Measurements from ENCODE around the gene NPHP4.

The NPHP4 gene

GRCh38 chr1:6010554-6010953 is 18.3 kb upstream of the NPHP4 start:
- H3K4me3 ChIP-seq (ENCODE audit: low read depth, low read length): no peak overlapping the region
- no peaks in the 10 kb centered on the region for H3K27me3 ChIP-seq (ENCODE audit: control insufficient read depth, insufficient read depth, low read length)
- H2AFZ ChIP-seq: no peak overlapping the region
- no peak overlapping the region for H3K9ac ChIP-seq
- no peaks in the 10 kb centered on the region for H3K79me2 ChIP-seq
- no peak overlapping the region for H3K27ac ChIP-seq
- H3K4me1 ChIP-seq: no peaks in the 10 kb centered on the region
- H3K9me3 ChIP-seq (ENCODE audit: control insufficient read depth, low read length): no peaks in the 10 kb centered on the region
- no peaks in the 10 kb centered on the region for H3K36me3 ChIP-seq (ENCODE audit: control insufficient read depth, insufficient read depth, low read length)
- no peak overlapping the region for H3K4me2 ChIP-seq (ENCODE audit: low read length)
- no peak for TF ChIP-seq CTCF (IDR thresholded peaks at IDR 0.05)

GRCh38 chr1:6009120-6010040 is 17.2 kb upstream of the NPHP4 start:
- Histone ChIP-seq H3K9ac (no peak overlapping the region), H3K79me2 (no peaks in the 10 kb centered on the region), H2AFZ (no peak overlapping the region), H3K36me3 (ENCODE audit: control insufficient read depth, insufficient read depth, low read length) (no peaks in the 10 kb centered on the region), H3K4me2 (ENCODE audit: low read length) (no peak overlapping the region), H3K27ac (no peak overlapping the region), H3K9me3 (ENCODE audit: control insufficient read depth, low read length) (no peaks in the 10 kb centered on the region), H3K4me1 (no peaks in the 10 kb centered on the region), H3K27me3 (ENCODE audit: control insufficient read depth, insufficient read depth, low read length) (no peaks in the 10 kb centered on the region), H3K4me3 (ENCODE audit: low read depth, low read length) (no peak overlapping the region)
- no peak for TF ChIP-seq CTCF (IDR thresholded peaks at IDR 0.05)

- Histone ChIP-seq H2AFZ (no peak overlapping the region), H3K4me3 (ENCODE audit: low read depth, low read length) (no peak overlapping the region), H3K36me3 (ENCODE audit: control insufficient read depth, insufficient read depth, low read length) (no peaks in the 10 kb centered on the region), H3K27ac (no peak overlapping the region), H3K9ac (no peak overlapping the region), H3K9me3 (ENCODE audit: control insufficient read depth, low read length) (no peaks in the 10 kb centered on the region), H3K4me1 (no peaks in the 10 kb centered on the region), H3K4me2 (ENCODE audit: low read length) (no peak overlapping the region), H3K27me3 (ENCODE audit: control insufficient read depth, insufficient read depth, low read length) (no peaks in the 10 kb centered on the region), H3K79me2 (no peaks in the 10 kb centered on the region)
- TF ChIP-seq CTCF (IDR thresholded peaks at IDR 0.05): no peak
Measured at GRCh38 chr1:6008696-6009095, 16.5 kb upstream of the NPHP4 start.

GRCh38 chr1:6008084-6008415 is 15.8 kb upstream of the NPHP4 start:
- no peaks in the 10 kb centered on the region for H3K27me3 ChIP-seq (ENCODE audit: control insufficient read depth, insufficient read depth, low read length)
- no peak overlapping the region for H3K9ac ChIP-seq
- no peak overlapping the region for H3K27ac ChIP-seq

More at GRCh38 chr1:6008084-6008415, 15.8 kb upstream of the NPHP4 start:
- Histone ChIP-seq H3K9me3 (ENCODE audit: control insufficient read depth, low read length) (no peaks in the 10 kb centered on the region), H2AFZ (no peak overlapping the region), H3K4me3 (ENCODE audit: low read depth, low read length) (no peak overlapping the region), H3K4me2 (ENCODE audit: low read length) (no peak overlapping the region), H3K4me1 (no peaks in the 10 kb centered on the region), H3K36me3 (ENCODE audit: control insufficient read depth, insufficient read depth, low read length) (no peaks in the 10 kb centered on the region), H3K79me2 (no peaks in the 10 kb centered on the region)
- no peak for TF ChIP-seq CTCF (IDR thresholded peaks at IDR 0.05)
